Measurements from ENCODE around the gene DEK.

Gene DEK

DNA sequence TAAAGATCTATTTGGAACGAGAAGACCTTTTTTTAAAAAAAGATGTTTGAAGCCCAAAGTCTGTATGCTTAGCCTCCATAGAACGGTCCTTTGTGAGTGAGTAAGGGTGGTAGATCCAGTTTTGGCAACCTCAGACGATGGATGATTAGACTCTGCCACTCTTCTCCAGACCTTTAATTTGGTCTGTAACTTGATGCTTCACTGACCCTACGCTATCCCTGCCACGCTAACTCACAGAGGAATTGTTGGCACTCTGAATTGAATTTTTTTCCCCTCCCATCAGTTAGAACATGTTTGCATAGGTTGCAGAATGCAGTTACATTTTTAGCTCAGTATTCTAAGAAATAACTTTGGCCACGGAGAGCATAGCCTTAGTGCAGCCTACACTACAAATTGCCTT lies 15.8 kb upstream of the DEK start:
- H2AFZ ChIP-seq (ENCODE audit: low read depth, low read length): no peak overlapping the region
- no peak overlapping the region for H3K9ac ChIP-seq (ENCODE audit: low read length)
- H4K20me1 ChIP-seq (ENCODE audit: insufficient read depth, low read length): no peaks in the 10 kb centered on the region
- no peaks in the 10 kb centered on the region for H3K27me3 ChIP-seq (ENCODE audit: low read depth, low read length)
- no peaks in the 10 kb centered on the region for H3K9me3 ChIP-seq (ENCODE audit: insufficient read depth, low read length)
- no peaks in the 10 kb centered on the region for H3K4me1 ChIP-seq (ENCODE audit: low read length)
- H3K27ac ChIP-seq (ENCODE audit: low read length): no peak overlapping the region
- no peaks in the 10 kb centered on the region for H3K36me3 ChIP-seq (replicated peaks; ENCODE audit: low read depth, low read length)
- no peak overlapping the region for H3K4me3 ChIP-seq (ENCODE audit: low read length)
- no peaks in the 10 kb centered on the region for H3K79me2 ChIP-seq (ENCODE audit: low read length)
- no peak for TF ChIP-seq CTCF (IDR thresholded peaks at IDR 0.05; ENCODE audit: low read depth, low read length)
- no peak for TF ChIP-seq EZH2phosphoT487 (IDR thresholded peaks at IDR 0.05; ENCODE audit: low read depth)
- H3K4me2 ChIP-seq (ENCODE audit: low read length): peak overlapping the region; percentile 7; the same call in 1 of the 2 replicates

DNA sequence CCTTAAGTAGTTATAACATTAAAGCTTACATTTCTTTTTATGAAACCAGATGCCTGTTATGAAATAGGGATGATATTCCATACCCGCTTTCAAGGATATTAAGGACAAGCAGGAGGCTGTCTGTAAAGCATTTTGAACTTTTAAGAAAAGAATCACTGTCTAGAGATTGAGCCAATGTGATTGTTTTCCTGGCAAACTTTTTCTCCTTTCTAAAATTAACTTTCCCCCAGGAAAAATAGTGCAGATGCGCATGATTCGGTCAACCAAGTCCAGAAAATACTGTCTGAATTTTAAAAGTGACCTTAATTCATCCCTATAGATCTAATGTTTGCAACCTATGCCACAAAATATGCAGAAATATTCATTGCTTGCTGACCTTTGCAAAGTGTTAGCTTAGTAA lies 15.1 kb upstream of the DEK start:
- Histone ChIP-seq H3K4me3 (ENCODE audit: low read length) (no peak overlapping the region), H4K20me1 (ENCODE audit: insufficient read depth, low read length) (no peaks in the 10 kb centered on the region), H3K4me1 (ENCODE audit: low read length) (no peaks in the 10 kb centered on the region), H3K27ac (ENCODE audit: low read length) (no peak overlapping the region), H2AFZ (ENCODE audit: low read depth, low read length) (no peak overlapping the region), H3K4me2 (ENCODE audit: low read length) (no peak overlapping the region), H3K9ac (ENCODE audit: low read length) (no peak overlapping the region), H3K9me3 (ENCODE audit: insufficient read depth, low read length) (no peaks in the 10 kb centered on the region), H3K27me3 (ENCODE audit: low read depth, low read length) (no peaks in the 10 kb centered on the region), H3K79me2 (ENCODE audit: low read length) (no peaks in the 10 kb centered on the region), H3K36me3 (replicated peaks; ENCODE audit: low read depth, low read length) (no peaks in the 10 kb centered on the region)
- TF ChIP-seq CTCF (IDR thresholded peaks at IDR 0.05; ENCODE audit: low read depth, low read length) (no peak), EZH2phosphoT487 (IDR thresholded peaks at IDR 0.05; ENCODE audit: low read depth) (no peak)

DNA sequence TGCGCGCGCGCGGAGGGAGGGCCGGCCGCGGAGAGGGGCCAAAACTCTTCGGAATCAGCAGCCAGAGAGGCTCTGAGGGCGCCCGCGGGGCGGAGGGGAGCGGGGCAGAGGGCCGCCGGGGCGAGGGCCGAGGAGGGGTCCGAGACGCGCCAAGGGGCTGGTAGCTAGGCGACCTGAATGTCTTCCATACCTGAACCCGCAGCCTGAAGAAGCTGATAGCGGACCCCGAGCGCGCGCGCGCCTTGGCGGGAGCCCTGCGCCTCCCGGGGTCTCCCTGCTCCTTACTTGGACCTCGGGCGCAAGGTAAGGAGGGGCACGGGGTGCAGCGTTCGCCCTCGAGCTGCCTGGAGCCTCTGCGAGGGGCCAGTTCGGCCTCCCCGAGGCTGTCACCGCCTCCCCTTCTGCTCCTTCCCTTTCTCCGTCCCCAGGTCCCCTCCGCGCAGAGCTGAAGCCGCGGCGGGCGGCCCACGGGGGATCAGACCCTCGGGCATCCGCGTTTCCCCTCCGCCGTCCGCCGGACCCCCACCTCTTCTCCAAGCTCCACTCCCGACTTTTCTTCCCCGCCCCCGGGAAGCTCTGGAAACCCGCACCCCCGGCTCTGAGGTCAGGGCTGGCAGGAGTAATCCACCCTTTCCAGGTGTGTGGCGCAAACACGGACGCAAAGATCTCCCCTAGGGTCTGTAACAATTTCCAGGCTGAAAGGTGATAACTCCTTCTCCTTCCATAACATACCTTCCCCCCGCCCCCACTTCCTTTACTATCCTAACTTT lies 13.1 kb upstream of the DEK start:
- no peak for TF ChIP-seq CTCF (IDR thresholded peaks at IDR 0.05; ENCODE audit: low read depth, low read length)
- TF ChIP-seq EZH2phosphoT487 (IDR thresholded peaks at IDR 0.05; ENCODE audit: low read depth): no peak
- Histone ChIP-seq H3K27ac (ENCODE audit: low read length) (no peak overlapping the region), H2AFZ (ENCODE audit: low read depth, low read length) (no peak overlapping the region), H3K9me3 (ENCODE audit: insufficient read depth, low read length) (no peaks in the 10 kb centered on the region), H3K4me3 (ENCODE audit: low read length) (no peak overlapping the region), H3K4me2 (ENCODE audit: low read length) (no peak overlapping the region), H3K79me2 (ENCODE audit: low read length) (no peaks in the 10 kb centered on the region), H4K20me1 (ENCODE audit: insufficient read depth, low read length) (no peaks in the 10 kb centered on the region), H3K4me1 (ENCODE audit: low read length) (no peaks in the 10 kb centered on the region), H3K36me3 (replicated peaks; ENCODE audit: low read depth, low read length) (no peaks in the 10 kb centered on the region), H3K9ac (ENCODE audit: low read length) (no peak overlapping the region), H3K27me3 (ENCODE audit: low read depth, low read length) (no peaks in the 10 kb centered on the region)

GRCh38 chr6:18276610-18277236 lies 12.4 kb upstream of the DEK start:
- no peaks in the 10 kb centered on the region for H3K79me2 ChIP-seq (ENCODE audit: low read length)
- no peaks in the 10 kb centered on the region for H3K4me1 ChIP-seq (ENCODE audit: low read length)
- H3K9ac ChIP-seq (ENCODE audit: low read length): no peak overlapping the region
- no peaks in the 10 kb centered on the region for H3K27me3 ChIP-seq (ENCODE audit: low read depth, low read length)
- no peak overlapping the region for H3K4me2 ChIP-seq (ENCODE audit: low read length)
- H3K9me3 ChIP-seq (ENCODE audit: insufficient read depth, low read length): no peaks in the 10 kb centered on the region
- H3K4me3 ChIP-seq (ENCODE audit: low read length): no peak overlapping the region
- no peaks in the 10 kb centered on the region for H4K20me1 ChIP-seq (ENCODE audit: insufficient read depth, low read length)
- no peak overlapping the region for H3K27ac ChIP-seq (ENCODE audit: low read length)
- H3K36me3 ChIP-seq (replicated peaks; ENCODE audit: low read depth, low read length): no peaks in the 10 kb centered on the region
- H2AFZ ChIP-seq (ENCODE audit: low read depth, low read length): no peak overlapping the region
- TF ChIP-seq CTCF (IDR thresholded peaks at IDR 0.05; ENCODE audit: low read depth, low read length) (no peak), EZH2phosphoT487 (IDR thresholded peaks at IDR 0.05; ENCODE audit: low read depth) (no peak)

Data from OCI-LY3 (cell line).